NCI-H187 (cell line): ENCODE measurements around the gene MFAP2.

Experiments
- DNase-seq, 2 experiments: peaks; one replicate each; lab custom pipeline; 2025; lab: John Stamatoyannopoulos, UW

MFAP2 gene

GRCh38 chr1:17007121-17007520 is 26.7 kb upstream of the MFAP2 start:
- DNase-seq: no peak

- no peak for DNase-seq
Observed at GRCh38 chr1:17005365-17005740, 24.9 kb upstream of the MFAP2 start.

GRCh38 chr1:17004466-17005364 is 24.3 kb upstream of the MFAP2 start:
- no peak for DNase-seq

GRCh38 chr1:17002524-17002902 is 22.1 kb upstream of the MFAP2 start:
- DNase-seq: no peak

GRCh38 chr1:17001760-17002523 is 21.5 kb upstream of the MFAP2 start:
- DNase-seq: no peak

GRCh38 chr1:16999863-17000262 is 19.4 kb upstream of the MFAP2 start:
- DNase-seq: no peak

- DNase-seq: no peak
Observed at GRCh38 chr1:16998589-16998988, 18.2 kb upstream of the MFAP2 start.

GRCh38 chr1:16996845-16997244 is 16.4 kb upstream of the MFAP2 start:
- DNase-seq: no peak

GRCh38 chr1:16993521-16994038 is 13.2 kb upstream of the MFAP2 start:
- no peak for DNase-seq

- DNase-seq: no peak
Observed at GRCh38 chr1:16992675-16993074, 12.3 kb upstream of the MFAP2 start.

- DNase-seq: no peak
Observed at GRCh38 chr1:16992102-16992501, 11.7 kb upstream of the MFAP2 start.

GRCh38 chr1:16991571-16991970 is 11.2 kb upstream of the MFAP2 start:
- no peak for DNase-seq

- no peak for DNase-seq
Observed at GRCh38 chr1:16989676-16990391, 9.4 kb upstream of the MFAP2 start.

GRCh38 chr1:16988210-16988609 is 7.8 kb upstream of the MFAP2 start:
- DNase-seq: no peak

GRCh38 chr1:16986962-16987361 is 6.5 kb upstream of the MFAP2 start:
- no peak for DNase-seq

- no peak for DNase-seq
Observed at GRCh38 chr1:16986560-16986959, 6.1 kb upstream of the MFAP2 start.

- DNase-seq: no peak
Observed at GRCh38 chr1:16986113-16986512, 5.7 kb upstream of the MFAP2 start.

- no peak for DNase-seq
Observed at GRCh38 chr1:16984717-16985116, 4.3 kb upstream of the MFAP2 start.

- no peak for DNase-seq
Observed at GRCh38 chr1:16983649-16984048, 3.2 kb upstream of the MFAP2 start.

GRCh38 chr1:16982902-16983301 is 2.5 kb upstream of the MFAP2 start:
- no peak for DNase-seq

GRCh38 chr1:16981269-16981849 is 939 bp upstream of the MFAP2 start:
- DNase-seq: no peak
